B cell (primary cell): ENCODE measurements around the gene FOXP3. TPM values are rescaled to one million over a fixed set of nuclear protein-coding genes. Genes with fewer than 3 reads are reported as not detected.

ENCODE experiments used
- ATAC-seq: fragments of 200-7000 bp; cut with Tn5 transposase; one replicate; pipeline ENCODE4 v1.10.0; 2021; ENCODE audit warnings: low read depth, mild to moderate bottlenecking, moderate number of reproducible peaks, moderate library complexity
- CTCF ChIA-PET: fragments of 350-600 bp; sonication (Branson Sonifier 250); formaldehyde crosslinking; loops from one replicate; lab custom pipeline; 2021; ENCODE audit warnings: antibody characterized with exemption, inconsistent platforms; lab: Charles Lee
- POLR2A ChIA-PET: fragments of 350-600 bp; sonication (Branson Sonifier 250); formaldehyde crosslinking; loops from one replicate; lab custom pipeline; 2021; ENCODE audit warnings: antibody characterized with exemption; lab: Charles Lee
- DNase-seq: peaks from one replicate; pipeline ENCODE4 v3.0.0; 2013
- H2AFZ ChIP-seq: 2 replicates; pipeline ENCODE4 v1.6.1; 2012; ENCODE audit warnings: mild to moderate bottlenecking, low read depth, low read length; ENCODE audit not compliant: insufficient read depth, poor library complexity, severe bottlenecking
- H3K27ac ChIP-seq, 2 donors: 1 replicate in 1 of 2; 2 replicates in 1 of 2; pipeline ENCODE4 v1.5.1; 2012 to 2013; ENCODE audit warnings: low read length in 2 of 2, mild to moderate bottlenecking in 2 of 2, moderate library complexity in 1 of 2
- H3K27me3 ChIP-seq, 4 experiments: fragments of 200-600 bp in 1 of 4; sonication (generic) in 1 of 4; replicated peaks in 1 of 4; 1 replicate in 2 of 4; 2 replicates in 2 of 4; pipeline versions ENCODE4 v1.6.1 to v1.7.0; 2013 to 2016; ENCODE audit warnings: low read length in 3 of 4, mild to moderate bottlenecking in 2 of 4, mixed read lengths in 1 of 4, moderate library complexity in 1 of 4; ENCODE audit not compliant: insufficient read depth in 4 of 4, control insufficient read depth in 3 of 4; ENCODE audit errors: control extremely low read depth in 1 of 4
- H3K36me3 ChIP-seq, 2 experiments: replicated peaks in 1 of 2; 1 replicate in 1 of 2; 2 replicates in 1 of 2; pipeline versions ENCODE4 v1.6.1 to v1.7.1; 2013; ENCODE audit warnings: low read length in 1 of 2; ENCODE audit not compliant: insufficient read depth in 2 of 2, control insufficient read depth in 1 of 2; ENCODE audit errors: control extremely low read depth in 1 of 2, extremely low read depth in 1 of 2
- H3K4me1 ChIP-seq, 2 donors: fragments of 200-600 bp in 1 of 2; sonication (generic) in 1 of 2; 1 replicate in 1 of 2; 2 replicates in 1 of 2; pipeline versions ENCODE4 v1.5.1 to v1.6.1; 2013 to 2017; ENCODE audit warnings: low read length in 2 of 2; ENCODE audit not compliant: control insufficient read depth in 2 of 2, insufficient read depth in 2 of 2
- H3K4me2 ChIP-seq: replicated peaks from 2 replicates; pipeline ENCODE3; 2012; ENCODE audit warnings: mild to moderate bottlenecking, low read depth, low read length; ENCODE audit not compliant: poor library complexity, severe bottlenecking
- H3K4me3 ChIP-seq, 5 experiments: fragments of 200-600 bp in 1 of 5; sonication (generic) in 1 of 5; 1 replicate in 3 of 5; 2 replicates in 2 of 5; pipeline versions ENCODE4 v1.5.1 to v1.7.0; 2011 to 2016; ENCODE audit warnings: low read length in 4 of 5, mild to moderate bottlenecking in 4 of 5, low read depth in 2 of 5, control low read depth in 1 of 5, moderate library complexity in 1 of 5; ENCODE audit not compliant: insufficient read depth in 1 of 5; ENCODE audit errors: control extremely low read depth in 1 of 5, extremely low read depth in 1 of 5
- H3K79me2 ChIP-seq: fragments of 200-600 bp; sonication (generic); one replicate; pipeline ENCODE4 v1.6.0; 2016; ENCODE audit warnings: low read length; ENCODE audit not compliant: control insufficient read depth, insufficient read depth
- H3K9ac ChIP-seq: fragments of 200-600 bp; sonication (generic); 2 replicates; pipeline ENCODE4 v1.6.1; 2017; ENCODE audit warnings: mild to moderate bottlenecking, low read length, moderate library complexity
- H3K9me3 ChIP-seq, 3 donors: one replicate each; pipeline versions ENCODE4 v1.6.1 to v1.7.1; 2013; ENCODE audit warnings: low read length in 2 of 3; ENCODE audit not compliant: control insufficient read depth in 2 of 3, insufficient read depth in 1 of 3; ENCODE audit errors: control extremely low read depth in 1 of 3
- H4K20me1 ChIP-seq: 2 replicates; pipeline ENCODE4 v1.6.0; 2012; ENCODE audit warnings: mild to moderate bottlenecking, low read length; ENCODE audit not compliant: insufficient read depth, control insufficient read depth, poor library complexity, severe bottlenecking
- H3K27ac Mint-ChIP-seq: one replicate; pipeline ENCODE4 v1.8.0; 2021; ENCODE audit warnings: mixed read lengths
- H3K27me3 Mint-ChIP-seq: one replicate; pipeline ENCODE4 v1.8.0; 2021; ENCODE audit warnings: mixed read lengths
- H3K4me1 Mint-ChIP-seq: one replicate; pipeline ENCODE4 v1.8.0; 2021; ENCODE audit warnings: mixed read lengths
- H3K4me3 Mint-ChIP-seq: one replicate; pipeline ENCODE4 v1.8.0; 2021; ENCODE audit warnings: mixed read lengths
- H3K9me3 Mint-ChIP-seq: one replicate; pipeline ENCODE4 v1.8.0; 2022; ENCODE audit warnings: mixed read lengths; ENCODE audit not compliant: insufficient read depth
- EZH2 ChIP-seq: IDR thresholded peaks from 2 replicates; pipeline ENCODE4 v1.6.1; 2012; ENCODE audit warnings: borderline replicate concordance, low read depth, mild to moderate bottlenecking, moderate library complexity, low read length; ENCODE audit not compliant: insufficient read depth, poor library complexity, severe bottlenecking
- WGBS: methylation state at CpG from one replicate; pipeline ENCODE4 v1.1.5; 2013; ENCODE audit warnings: missing lambda C conversion rate; ENCODE audit not compliant: insufficient coverage; 5-methylcytosine and 5-hydroxymethylcytosine counted together
- intact Hi-C: fragments of 100-400 bp; cut with micrococcal nuclease; formaldehyde crosslinking; loops from one replicate; pipeline ENCODE4 v1.10.0; 2022
- polyA plus RNA-seq: library from polyadenylated mRNA; depleted of rRNA; stranded (reverse); fragments of >200 nt; gene quantifications from 2 replicates; pipeline ENCODE4 v1.2.3, GENCODE V29; 2012
- total RNA-seq, 2 donors: library from RNA; stranded (reverse); fragments of 120-200 nt in 1 of 2; gene quantifications; 1 replicate in 1 of 2; 2 replicates in 1 of 2; pipeline versions ENCODE4 v1.2.3 to v1.2.4, GENCODE V29; 2013 to 2022
- TF ChIP-seq, protein P1 (sequence below): fragments of 200-600 bp; IDR thresholded peaks from one replicate; pipeline ENCODE4 v1.8.0; 2022; ENCODE audit warnings: antibody characterized with exemption, mild to moderate bottlenecking

The FOXP3 gene
- total and polyA plus RNA-seq, 2 donors (not counting 1 experiment from before 2014, with no cell fraction given), result 0.03 TPM; not detected in 1

DNA sequence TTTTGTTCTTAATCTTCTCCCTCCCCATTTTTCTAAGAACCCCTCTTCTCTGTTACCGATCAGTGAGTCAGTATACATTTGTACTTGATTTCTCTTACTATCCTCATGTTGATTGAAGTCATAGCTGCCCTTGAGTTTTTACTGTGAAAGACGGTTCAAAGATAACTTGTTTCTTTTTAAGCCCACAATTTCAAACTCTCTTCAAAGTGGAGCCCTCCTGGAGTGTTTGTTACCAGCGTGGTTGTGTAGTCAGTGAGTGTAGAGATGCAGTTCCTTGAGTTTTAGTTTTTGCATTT is 13.0 kb upstream of the FOXP3 start:
- Mint-ChIP-seq H3K4me1 (peaks cover 32% of the 10 kb centered on the region), H3K27ac (no peak overlapping the region), H3K27me3 (no peaks in the 10 kb centered on the region), H3K4me3 (no peak overlapping the region), H3K9me3 (no peaks in the 10 kb centered on the region)
- Histone ChIP-seq H3K4me1 (peaks cover 4 to 9% of the 10 kb centered on the region in 2 donors), H3K9ac (no peak overlapping the region), H3K9me3 (no peaks in the 10 kb centered on the region), H4K20me1 (no peaks in the 10 kb centered on the region), H3K27ac (no peak overlapping the region), H2AFZ (no peak overlapping the region), H3K27me3 (no peaks in the 10 kb centered on the region), H3K36me3 (no peaks in the 10 kb centered on the region), H3K4me2 (no peak overlapping the region), H3K79me2 (peaks cover 10% of the 10 kb centered on the region), H3K4me3 (no peak overlapping the region)
- TF ChIP-seq EZH2, result no peak
- TF ChIP-seq, protein P1, sequence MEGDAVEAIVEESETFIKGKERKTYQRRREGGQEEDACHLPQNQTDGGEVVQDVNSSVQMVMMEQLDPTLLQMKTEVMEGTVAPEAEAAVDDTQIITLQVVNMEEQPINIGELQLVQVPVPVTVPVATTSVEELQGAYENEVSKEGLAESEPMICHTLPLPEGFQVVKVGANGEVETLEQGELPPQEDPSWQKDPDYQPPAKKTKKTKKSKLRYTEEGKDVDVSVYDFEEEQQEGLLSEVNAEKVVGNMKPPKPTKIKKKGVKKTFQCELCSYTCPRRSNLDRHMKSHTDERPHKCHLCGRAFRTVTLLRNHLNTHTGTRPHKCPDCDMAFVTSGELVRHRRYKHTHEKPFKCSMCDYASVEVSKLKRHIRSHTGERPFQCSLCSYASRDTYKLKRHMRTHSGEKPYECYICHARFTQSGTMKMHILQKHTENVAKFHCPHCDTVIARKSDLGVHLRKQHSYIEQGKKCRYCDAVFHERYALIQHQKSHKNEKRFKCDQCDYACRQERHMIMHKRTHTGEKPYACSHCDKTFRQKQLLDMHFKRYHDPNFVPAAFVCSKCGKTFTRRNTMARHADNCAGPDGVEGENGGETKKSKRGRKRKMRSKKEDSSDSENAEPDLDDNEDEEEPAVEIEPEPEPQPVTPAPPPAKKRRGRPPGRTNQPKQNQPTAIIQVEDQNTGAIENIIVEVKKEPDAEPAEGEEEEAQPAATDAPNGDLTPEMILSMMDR, result no peak
- 100% methylated on average over 1 of the region's 3 CpGs for WGBS
- ChIA-PET CTCF (no interaction called here), POLR2A (no interaction called here)
- DNase-seq (no peak), ATAC-seq (no peak)
- intact Hi-C loops, result no loop called here

DNA sequence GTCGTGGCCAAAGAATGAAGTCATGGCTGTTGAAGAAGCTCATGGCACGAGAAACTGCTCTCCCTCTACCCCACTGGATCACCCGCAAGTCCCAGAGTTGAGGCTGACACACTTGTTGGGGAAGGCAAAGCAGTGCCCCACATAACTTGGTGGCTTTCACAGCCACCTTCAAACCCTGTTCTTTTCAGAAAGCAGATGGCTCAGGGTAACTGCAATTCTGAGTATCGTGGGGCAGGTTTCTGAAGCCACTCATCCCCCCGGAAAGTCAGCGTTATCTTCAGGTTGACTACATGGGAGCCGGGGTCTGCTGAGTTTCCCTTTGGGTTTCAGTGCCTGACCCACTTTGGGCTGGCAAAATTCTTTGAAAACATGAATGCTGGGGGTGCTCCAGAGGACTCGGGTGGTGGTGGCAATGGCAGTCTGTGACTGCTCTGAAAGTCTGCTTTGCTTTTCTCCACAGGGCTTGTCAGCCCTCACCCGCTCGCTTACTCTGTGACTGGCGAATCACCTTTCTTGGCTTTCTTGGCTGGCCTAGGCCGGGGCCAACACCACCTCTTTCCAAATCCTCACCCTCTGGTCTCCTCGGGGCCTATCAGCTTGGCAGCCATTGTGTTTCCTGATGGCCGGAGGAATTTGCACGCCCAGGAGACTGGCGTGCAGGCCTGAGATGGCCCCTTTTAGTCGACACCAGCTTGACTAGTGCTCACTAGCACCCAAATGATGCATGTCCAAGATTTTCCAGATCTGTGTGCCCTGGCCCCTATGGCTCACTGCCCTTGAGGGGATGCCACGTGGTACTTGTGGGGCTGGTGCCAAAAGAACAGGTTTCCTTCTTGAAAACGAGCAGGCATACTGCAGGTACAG is 12.4 kb upstream of the FOXP3 start:
- intact Hi-C loops, result no loop called here
- no peak overlapping the region for H3K27ac Mint-ChIP-seq
- POLR2A ChIA-PET, result no interaction called here

More for the DNA sequence above, 12.4 kb upstream of the FOXP3 start:
- no peak overlapping the region for H3K9ac ChIP-seq
- H3K36me3 ChIP-seq, result no peaks in the 10 kb centered on the region
- Mint-ChIP-seq H3K4me1 (peaks cover 36% of the 10 kb centered on the region), H3K27me3 (no peaks in the 10 kb centered on the region), H3K9me3 (no peaks in the 10 kb centered on the region), H3K4me3 (no peak overlapping the region)
- no peak overlapping the region for H3K4me3 ChIP-seq
- ATAC-seq (no peak), DNase-seq (no peak)
- H3K79me2 ChIP-seq, result peaks cover 14% of the 10 kb centered on the region
- H3K4me2 ChIP-seq, result no peak overlapping the region
- no peak for TF ChIP-seq EZH2
- TF ChIP-seq, protein P1, result no peak
- no peaks in the 10 kb centered on the region for H3K9me3 ChIP-seq
- CTCF ChIA-PET, result no interaction called here
- H3K4me1 ChIP-seq, result peaks cover 10 to 15% of the 10 kb centered on the region in 2 donors
- no peak overlapping the region for H3K27ac ChIP-seq
- 95% methylated on average over 4 of the region's 19 CpGs for WGBS
- H2AFZ ChIP-seq, result no peak overlapping the region
- no peaks in the 10 kb centered on the region for H3K27me3 ChIP-seq
- H4K20me1 ChIP-seq, result no peaks in the 10 kb centered on the region
